Mesothelial cell of epicardium (in vitro differentiated cells): ENCODE measurements around the gene UNCX. TPM values are rescaled to one million over a fixed set of nuclear protein-coding genes. Genes with fewer than 3 reads are reported as not detected.

Source experiments
- DNase-seq, 2 experiments: peaks; one replicate each; pipeline ENCODE4 v3.0.0; 2021; ENCODE audit warnings: low spot score in 2 of 2; ENCODE audit not compliant: unreplicated experiment in 2 of 2
- H3K27ac Mint-ChIP-seq: 2 replicates; pipeline ENCODE4 v1.8.0; 2021; ENCODE audit warnings: mixed read lengths
- H3K27me3 Mint-ChIP-seq: 2 replicates; pipeline ENCODE4 v1.8.0; 2021; ENCODE audit warnings: low read depth, mixed read lengths
- H3K36me3 Mint-ChIP-seq: 2 replicates; pipeline ENCODE4 v1.8.0; 2021; ENCODE audit warnings: mixed read lengths
- H3K4me1 Mint-ChIP-seq: 2 replicates; pipeline ENCODE4 v1.8.0; 2021; ENCODE audit warnings: mixed read lengths
- H3K4me3 Mint-ChIP-seq: 2 replicates; pipeline ENCODE4 v1.8.0; 2021; ENCODE audit warnings: mild to moderate bottlenecking, moderate library complexity, mixed read lengths
- H3K9me3 Mint-ChIP-seq: 2 replicates; pipeline ENCODE4 v1.8.0; 2021; ENCODE audit warnings: mixed read lengths
- CTCF ChIP-seq: fragments of 200-600 bp; sonication (generic); IDR thresholded peaks from one replicate; pipeline ENCODE4 v1.5.0; 2021; ENCODE audit warnings: antibody characterized with exemption; ENCODE audit not compliant: unreplicated experiment
- total RNA-seq: library from RNA; stranded (reverse); gene quantifications from 3 replicates; pipeline ENCODE4 v1.2.1, GENCODE V29; 2021

The UNCX gene
- total RNA-seq, 1 donor from 2014 or later = not detected

- Mint-ChIP-seq H3K4me3 (no peak overlapping the region), H3K27ac (no peak overlapping the region), H3K4me1 (peaks cover 8% of the 10 kb centered on the region), H3K27me3 (peaks cover 98% of the 10 kb centered on the region), H3K9me3 (no peaks in the 10 kb centered on the region), H3K36me3 (no peaks in the 10 kb centered on the region)
- no peak for DNase-seq
- no peak for TF ChIP-seq CTCF
Observed at GRCh38 chr7:1223196-1223981, 9.3 kb upstream of the UNCX start.

DNA sequence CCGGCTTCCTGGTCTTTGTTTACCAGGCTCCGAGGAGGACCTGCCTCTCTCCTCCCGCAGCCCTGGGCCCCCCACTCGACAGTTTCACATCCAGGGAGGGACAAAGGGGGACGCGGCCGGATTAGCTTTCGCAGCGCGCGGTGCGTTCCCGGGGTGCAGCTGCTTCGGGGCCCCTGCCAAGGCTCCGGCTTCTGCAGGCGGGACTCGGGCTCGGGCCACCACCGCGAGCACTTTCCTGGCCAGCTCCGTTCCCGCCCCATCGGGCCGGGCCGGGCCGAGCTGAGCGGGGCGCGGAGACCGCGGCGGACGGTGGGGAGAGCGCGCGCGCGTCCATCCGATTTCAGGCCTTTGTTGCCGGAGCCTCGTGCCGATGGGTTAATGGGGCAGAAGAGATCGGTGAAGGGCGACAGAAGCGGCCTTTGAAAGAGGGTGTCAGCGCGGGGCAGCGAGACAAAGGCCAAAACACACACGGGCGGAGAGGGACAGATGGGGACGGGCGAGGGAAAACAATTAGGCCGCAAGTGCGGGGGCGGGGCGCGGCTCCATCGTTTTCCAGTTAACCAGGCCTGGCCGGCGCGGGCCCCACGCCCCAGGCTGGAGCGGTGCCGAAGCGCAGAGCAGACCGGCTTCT, 8.5 kb upstream of the UNCX start:
- Mint-ChIP-seq H3K27me3 (peaks cover 98% of the 10 kb centered on the region), H3K36me3 (no peaks in the 10 kb centered on the region), H3K4me3 (peak overlapping the region; percentile 47), H3K27ac (no peak overlapping the region), H3K9me3 (no peaks in the 10 kb centered on the region), H3K4me1 (peaks cover 8% of the 10 kb centered on the region)
- no peak for TF ChIP-seq CTCF
- DNase-seq = no peak

GRCh38 chr7:1225030-1225429, 7.6 kb upstream of the UNCX start:
- no peak overlapping the region for H3K4me3 Mint-ChIP-seq
- no peak for TF ChIP-seq CTCF
- no peaks in the 10 kb centered on the region for H3K36me3 Mint-ChIP-seq
- H3K27ac Mint-ChIP-seq = no peak overlapping the region
- H3K4me1 Mint-ChIP-seq = peaks cover 8% of the 10 kb centered on the region
- DNase-seq = no peak
- peaks cover 93% of the 10 kb centered on the region for H3K27me3 Mint-ChIP-seq
- H3K9me3 Mint-ChIP-seq = no peaks in the 10 kb centered on the region

DNA sequence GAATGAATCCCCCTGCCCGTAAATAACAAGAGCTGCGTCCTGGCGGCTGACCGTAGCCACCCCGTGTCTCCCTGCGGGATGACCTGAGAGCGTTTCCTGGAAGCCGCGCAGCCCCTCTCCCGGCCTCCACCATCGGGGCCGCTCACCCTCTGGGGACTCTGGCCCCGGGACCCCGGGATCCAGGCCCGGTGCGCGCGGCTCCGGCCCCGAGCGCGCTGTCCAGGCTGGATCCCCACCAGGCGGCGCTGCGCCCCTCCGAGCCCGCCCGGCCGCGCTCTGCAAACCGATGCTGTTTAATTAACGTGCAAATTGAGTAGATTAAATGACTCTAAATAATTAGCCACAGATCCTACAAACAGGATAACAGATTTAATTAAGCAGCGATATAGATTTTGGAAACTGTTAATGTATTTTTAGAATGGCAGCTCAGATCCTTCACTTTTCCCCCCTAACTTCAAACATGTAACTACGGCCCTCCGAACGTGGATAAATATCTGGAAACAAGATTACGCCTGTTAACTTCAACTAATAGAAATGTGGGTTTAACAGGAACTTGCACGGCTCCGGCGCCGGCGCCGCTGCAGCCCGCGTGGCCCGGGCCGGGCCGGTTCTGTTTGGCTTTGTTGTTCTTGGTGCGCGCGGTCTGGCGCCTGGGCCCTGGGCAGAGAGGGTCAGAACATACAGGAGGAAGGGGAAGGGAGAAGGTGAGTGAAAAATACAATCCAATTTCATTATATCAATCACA, 7.1 kb upstream of the UNCX start:
- Mint-ChIP-seq H3K27ac (peak overlapping the region; percentile 2), H3K4me1 (peaks cover 8% of the 10 kb centered on the region), H3K4me3 (no peak overlapping the region), H3K36me3 (no peaks in the 10 kb centered on the region), H3K9me3 (no peaks in the 10 kb centered on the region), H3K27me3 (peaks cover 91% of the 10 kb centered on the region)
- TF ChIP-seq CTCF = peak; percentile 88
- DNase-seq = no peak

GRCh38 chr7:1226186-1226901, 6.3 kb upstream of the UNCX start:
- H3K27ac Mint-ChIP-seq = peak overlapping the region; percentile 2
- H3K4me1 Mint-ChIP-seq = peaks cover 8% of the 10 kb centered on the region
- H3K36me3 Mint-ChIP-seq = no peaks in the 10 kb centered on the region
- H3K27me3 Mint-ChIP-seq = peaks cover 91% of the 10 kb centered on the region
- H3K9me3 Mint-ChIP-seq = no peaks in the 10 kb centered on the region
- H3K4me3 Mint-ChIP-seq = no peak overlapping the region
- no peak for DNase-seq
- TF ChIP-seq CTCF = no peak
